Sigmoid colon (tissue), 7 donors: ENCODE results near the gene ESRRB. TPM values are rescaled to one million over a fixed set of nuclear protein-coding genes. Genes with fewer than 3 reads are reported as not detected.

Experiments used
- DNase-seq: peaks from one replicate; pipeline ENCODE4 v3.0.0-alpha.2; 2019
- H3K27ac ChIP-seq, 4 donors: fragments of 200-600 bp; sonication (generic); one replicate each; pipeline ENCODE4 v1.5.1; 2016 to 2019; ENCODE audit warnings: mild to moderate bottlenecking in 1 of 4
- H3K27me3 ChIP-seq, 3 donors: fragments of 200-600 bp; sonication (generic); one replicate each; pipeline ENCODE4 v1.5.1; 2019; ENCODE audit warnings: mild to moderate bottlenecking in 1 of 3
- H3K36me3 ChIP-seq, 4 donors: fragments of 200-600 bp; sonication (generic); one replicate each; pipeline ENCODE4 v1.5.1; 2016 to 2019
- H3K4me1 ChIP-seq, 4 donors: fragments of 200-600 bp; sonication (generic); one replicate each; pipeline ENCODE4 v1.5.1; 2017 to 2019
- H3K4me3 ChIP-seq, 4 donors: fragments of 200-600 bp; sonication (generic); one replicate each; pipeline ENCODE4 v1.5.1; 2017 to 2019; ENCODE audit warnings: mild to moderate bottlenecking in 2 of 4, moderate library complexity in 1 of 4
- H3K9me3 ChIP-seq, 4 donors: fragments of 200-600 bp in 3 of 4; sonication (generic) in 3 of 4; one replicate each; pipeline versions ENCODE4 v1.5.1 to v1.6.1; 2013 to 2019
- CTCF ChIP-seq, 4 experiments: fragments of 450-650 bp in 3 of 4; fragments of 200-600 bp in 1 of 4; IDR thresholded peaks; one replicate each; pipeline ENCODE4 v1.5.1; 2016 to 2019; ENCODE audit warnings: antibody characterized with exemption in 4 of 4, mild to moderate bottlenecking in 3 of 4, moderate library complexity in 2 of 4
- EP300 ChIP-seq, 4 donors: sonication (generic); formaldehyde crosslinking; IDR thresholded peaks; one replicate each; pipeline ENCODE4 v1.6.1; 2017; ENCODE audit warnings: antibody characterized with exemption in 4 of 4
- POLR2A ChIP-seq, 2 donors: fragments of 450-650 bp; IDR thresholded peaks; one replicate each; pipeline ENCODE4 v1.6.1; 2016; ENCODE audit warnings: antibody characterized with exemption in 2 of 2, mild to moderate bottlenecking in 2 of 2, moderate library complexity in 2 of 2
- POLR2AphosphoS5 ChIP-seq, 4 donors: sonication (generic); formaldehyde crosslinking; IDR thresholded peaks; one replicate each; pipeline ENCODE4 v1.6.1; 2017; ENCODE audit warnings: antibody characterized with exemption in 4 of 4
- WGBS, 2 donors: extraction: QIAGEN DNeasy Blood & Tissue Kit; methylation state at CpG; one replicate each; pipeline ENCODE4 v1.1.7; 2013; 5-methylcytosine and 5-hydroxymethylcytosine counted together
- intact Hi-C: fragments of 100-400 bp; cut with DNase I; formaldehyde crosslinking; loops from one replicate; pipeline ENCODE4 v1.15.1; 2023
- polyA plus RNA-seq, 3 donors: library from polyadenylated mRNA; stranded (reverse); fragments of 200-250 nt; gene quantifications; one replicate each; pipeline ENCODE4 v1.2.3, GENCODE V29; 2013
- total RNA-seq, 4 donors: library from RNA; depleted of rRNA; stranded (reverse); fragments of >200 nt; gene quantifications; one replicate each; pipeline ENCODE4 v1.1.0, GENCODE V29; 2016
- donor health status: healthy with polysubstance abuse.
- donor health status: Bipolar disorder and iron deficiency.
- donor health status: healthy.

The ESRRB gene
- total and polyA plus RNA-seq, 7 donors, result under 0.01 to 0.04 TPM; not detected in 5

- WGBS, 2 donors, result 46 to 64% methylated on average over 1 of the region's 1 CpG
- no peak overlapping the region for H3K27ac ChIP-seq
- H3K4me3 ChIP-seq, result no peak overlapping the region
- peaks cover 10 to 90% (median 28%) of the 10 kb centered on the region in 3 donors for H3K27me3 ChIP-seq
- DNase-seq, result no peak
- H3K4me1 ChIP-seq, result peaks cover 0 to 3% (median 1%) of the 10 kb centered on the region in 4 donors
- no peaks in the 10 kb centered on the region for H3K36me3 ChIP-seq
- intact Hi-C loops, result loop anchor here (10.0 kb wide), 1 partner anchor 678 kb away; no protein-coding TSS in a partner anchor
- H3K9me3 ChIP-seq, result no peaks in the 10 kb centered on the region
- TF ChIP-seq POLR2A (IDR thresholded peaks at IDR 0.05) (no peak), CTCF (IDR thresholded peaks at IDR 0.05) (no peak), EP300 (IDR thresholded peaks at IDR 0.05) (no peak), POLR2AphosphoS5 (IDR thresholded peaks at IDR 0.05) (no peak)
These were observed 6.5 kb downstream of the ESRRB start for GRCh38 chr14:76382495-76382832.

- TF ChIP-seq CTCF (IDR thresholded peaks at IDR 0.05) (no peak), EP300 (IDR thresholded peaks at IDR 0.05) (no peak), POLR2AphosphoS5 (IDR thresholded peaks at IDR 0.05) (no peak), POLR2A (IDR thresholded peaks at IDR 0.05) (no peak)
- Histone ChIP-seq H3K27me3 (peaks cover 0 to 66% (median 9%) of the 10 kb centered on the region in 3 donors), H3K27ac (no peak overlapping the region), H3K36me3 (no peaks in the 10 kb centered on the region), H3K9me3 (no peaks in the 10 kb centered on the region), H3K4me1 (no peaks in the 10 kb centered on the region), H3K4me3 (no peak overlapping the region)
- DNase-seq, result no peak
- WGBS, 2 donors, result 62 to 65% methylated on average over 4 of the region's 4 CpGs
- intact Hi-C loops, result loop anchor here (10.0 kb wide), 1 partner anchor 681 kb away; no protein-coding TSS in a partner anchor
These were observed 9.5 kb downstream of the ESRRB start for GRCh38 chr14:76385435-76385834.

GRCh38 chr14:76386944-76387782, 11.2 kb downstream of the ESRRB start:
- TF ChIP-seq POLR2A (IDR thresholded peaks at IDR 0.05), result no peak
- TF ChIP-seq CTCF (IDR thresholded peaks at IDR 0.05), result peak; percentile 57 to 90 (median 72)
- H3K27ac ChIP-seq, result no peak overlapping the region
- H3K4me3 ChIP-seq, result no peak overlapping the region
- no peak for DNase-seq
- intact Hi-C loops, result loop anchor here (2.0 to 10.0 kb wide), 2 partner anchors 336 to 682 kb away; no protein-coding TSS in a partner anchor
- 11 to 14% methylated on average over 11 of the region's 11 CpGs for WGBS, 2 donors
- peaks cover 0 to 50% (median 7%) of the 10 kb centered on the region in 3 donors for H3K27me3 ChIP-seq
- H3K9me3 ChIP-seq, result no peaks in the 10 kb centered on the region
- H3K36me3 ChIP-seq, result no peaks in the 10 kb centered on the region
- no peaks in the 10 kb centered on the region for H3K4me1 ChIP-seq

- WGBS, 2 donors, result 75 to 77% methylated on average over 9 of the region's 9 CpGs
- Histone ChIP-seq H3K27me3 (peaks cover 0 to 25% (median 4%) of the 10 kb centered on the region in 3 donors), H3K27ac (no peak overlapping the region), H3K4me1 (no peaks in the 10 kb centered on the region), H3K36me3 (no peaks in the 10 kb centered on the region), H3K4me3 (no peak overlapping the region), H3K9me3 (no peaks in the 10 kb centered on the region)
- intact Hi-C loops, result loop anchor here (10.0 kb wide), 1 partner anchor 685 kb away; no protein-coding TSS in a partner anchor
- no peak for DNase-seq
- TF ChIP-seq POLR2A (IDR thresholded peaks at IDR 0.05) (no peak), CTCF (IDR thresholded peaks at IDR 0.05) (no peak), POLR2AphosphoS5 (IDR thresholded peaks at IDR 0.05) (no peak), EP300 (IDR thresholded peaks at IDR 0.05) (no peak)
These were observed 13.9 kb downstream of the ESRRB start for GRCh38 chr14:76389841-76390240.
